Osteoblast (primary cell): ENCODE data around the gene HSD11B1. TPM values are rescaled to one million over a fixed set of nuclear protein-coding genes. Genes with fewer than 3 reads are reported as not detected.

Experiments
- DNase-seq: peaks from one replicate; pipeline ENCODE4 v3.0.0; 2011; ENCODE audit warnings: low spot score, mixed read lengths; ENCODE audit not compliant: insufficient read length; ENCODE audit errors: missing footprints
- H2AFZ ChIP-seq: 2 replicates; pipeline ENCODE4 v1.6.0; 2011; ENCODE audit warnings: mild to moderate bottlenecking, low read length
- H3K27ac ChIP-seq: 2 replicates; pipeline ENCODE4 v1.5.1; 2011; ENCODE audit warnings: mild to moderate bottlenecking, low read depth, low read length, moderate library complexity
- H3K27me3 ChIP-seq: 2 replicates; pipeline ENCODE4 v1.6.0; 2012; ENCODE audit warnings: mild to moderate bottlenecking, control low read depth, inconsistent platforms, low read length, moderate library complexity; ENCODE audit not compliant: insufficient read depth
- H3K36me3 ChIP-seq: 2 replicates; pipeline ENCODE4 v1.5.1; 2011; ENCODE audit warnings: mild to moderate bottlenecking, low read length, control low read depth, moderate library complexity; ENCODE audit not compliant: insufficient read depth
- H3K4me1 ChIP-seq: 2 replicates; pipeline ENCODE4 v1.5.1; 2011; ENCODE audit warnings: mild to moderate bottlenecking, low read length, control low read depth, moderate library complexity; ENCODE audit not compliant: insufficient read depth
- H3K4me2 ChIP-seq: 2 replicates; pipeline ENCODE4 v1.6.0; 2011; ENCODE audit warnings: mild to moderate bottlenecking, low read length; ENCODE audit not compliant: insufficient read depth
- H3K4me3 ChIP-seq: fragments of 200-600 bp; sonication (generic); 3 replicates; pipeline ENCODE4 v1.5.1; 2012; ENCODE audit warnings: mild to moderate bottlenecking, low read length, inconsistent platforms; ENCODE audit not compliant: insufficient read depth
- H3K79me2 ChIP-seq: 2 replicates; pipeline ENCODE4 v1.6.0; 2012; ENCODE audit warnings: mild to moderate bottlenecking, low read length, control low read depth, inconsistent platforms; ENCODE audit not compliant: insufficient read depth
- H3K9me3 ChIP-seq: 2 replicates; pipeline ENCODE4 v1.5.1; 2011; ENCODE audit warnings: low read depth, low read length, control low read depth
- H4K20me1 ChIP-seq: 2 replicates; pipeline ENCODE4 v1.6.0; 2012; ENCODE audit warnings: mild to moderate bottlenecking, low read length, control low read depth; ENCODE audit not compliant: insufficient read depth
- CTCF ChIP-seq: IDR thresholded peaks from 2 replicates; pipeline ENCODE4 v1.5.1; 2011; ENCODE audit warnings: mild to moderate bottlenecking, low read depth, low read length, moderate library complexity; ENCODE audit errors: extremely low read depth
- total RNA-seq: library from RNA; depleted of rRNA; stranded (reverse); fragments of >200 nt; gene quantifications from 2 replicates; pipeline ENCODE4 v1.2.3, GENCODE V29; 2012

HSD11B1 gene
- total RNA-seq, 1 donor = 1.8 TPM

DNA sequence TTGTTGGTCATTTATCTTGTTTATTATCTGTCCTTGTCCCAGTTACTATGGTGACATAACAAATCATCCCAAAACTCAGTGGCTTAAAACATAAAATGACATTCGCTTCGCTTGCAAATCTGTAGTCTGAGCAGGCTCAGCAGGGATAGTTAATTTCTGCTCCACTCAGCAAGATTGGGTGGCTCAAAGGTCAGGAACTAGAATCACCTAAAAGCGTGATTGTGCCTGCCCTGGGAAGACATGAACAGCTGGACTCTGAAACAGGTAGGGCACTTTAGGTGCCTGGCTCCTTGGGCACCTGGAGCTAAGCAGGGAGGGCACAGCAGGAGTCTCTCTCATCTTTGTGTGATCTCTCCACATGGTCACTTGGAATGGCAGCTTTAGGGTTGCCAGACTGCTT, 36.5 kb downstream of the HSD11B1 start:
- H3K9me3 ChIP-seq = no peaks in the 10 kb centered on the region
- no peaks in the 10 kb centered on the region for H3K36me3 ChIP-seq
- no peaks in the 10 kb centered on the region for H3K79me2 ChIP-seq
- H3K4me1 ChIP-seq = peaks cover 21% of the 10 kb centered on the region
- no peak overlapping the region for H3K4me2 ChIP-seq
- H3K4me3 ChIP-seq = no peak overlapping the region
- no peak for TF ChIP-seq CTCF
- no peak for DNase-seq
- no peak overlapping the region for H3K27ac ChIP-seq
- no peak overlapping the region for H2AFZ ChIP-seq
- no peaks in the 10 kb centered on the region for H4K20me1 ChIP-seq
- H3K27me3 ChIP-seq = no peaks in the 10 kb centered on the region

- Histone ChIP-seq H3K27me3 (no peaks in the 10 kb centered on the region), H3K4me2 (peak overlapping the region; percentile 66), H3K36me3 (no peaks in the 10 kb centered on the region), H3K9me3 (no peaks in the 10 kb centered on the region), H3K27ac (peak overlapping the region; percentile 91), H3K4me3 (peak overlapping the region; percentile 36), H2AFZ (peak overlapping the region; percentile 56), H3K79me2 (no peaks in the 10 kb centered on the region), H4K20me1 (no peaks in the 10 kb centered on the region), H3K4me1 (peaks cover 21% of the 10 kb centered on the region)
- no peak for TF ChIP-seq CTCF
- DNase-seq = no peak
These were observed 37.2 kb downstream of the HSD11B1 start for GRCh38 chr1:209741889-209742288.

- H2AFZ ChIP-seq = peak overlapping the region; percentile 68
- no peaks in the 10 kb centered on the region for H3K79me2 ChIP-seq
- peak overlapping the region; percentile 36 for H3K4me3 ChIP-seq
- no peak for TF ChIP-seq CTCF
- peak overlapping the region; percentile 66 for H3K4me2 ChIP-seq
- no peaks in the 10 kb centered on the region for H3K9me3 ChIP-seq
- H3K27me3 ChIP-seq = no peaks in the 10 kb centered on the region
- no peaks in the 10 kb centered on the region for H3K36me3 ChIP-seq
- peak overlapping the region; percentile 91 for H3K27ac ChIP-seq
- DNase-seq = peak; percentile 69
- H4K20me1 ChIP-seq = no peaks in the 10 kb centered on the region
- H3K4me1 ChIP-seq = peaks cover 27% of the 10 kb centered on the region
These were observed 37.9 kb downstream of the HSD11B1 start for GRCh38 chr1:209742409-209743144.

DNA sequence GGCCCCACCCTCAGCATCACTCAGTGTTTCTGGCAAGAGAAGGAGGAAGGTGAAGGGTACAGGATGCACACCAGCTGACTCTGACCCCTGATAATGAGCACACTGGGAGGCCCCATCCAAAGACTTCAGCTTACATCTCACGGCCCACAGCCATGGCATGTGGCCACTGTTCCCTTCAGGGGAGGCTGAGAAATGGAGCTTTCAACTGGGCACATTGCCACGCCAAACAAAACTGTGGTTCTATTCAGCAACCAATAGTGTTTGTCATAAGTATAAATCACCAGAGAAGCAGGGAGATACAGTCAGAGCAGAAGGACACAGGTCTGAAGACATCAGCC, 38.5 kb downstream of the HSD11B1 start:
- H3K27ac ChIP-seq = peak overlapping the region; percentile 91
- peak overlapping the region; percentile 66 for H3K4me2 ChIP-seq

More for the DNA sequence above, 38.5 kb downstream of the HSD11B1 start:
- Histone ChIP-seq H3K9me3 (no peaks in the 10 kb centered on the region), H3K79me2 (no peaks in the 10 kb centered on the region), H4K20me1 (no peaks in the 10 kb centered on the region), H3K4me1 (peaks cover 27% of the 10 kb centered on the region), H3K4me3 (peak overlapping the region; percentile 36), H2AFZ (peak overlapping the region; percentile 68), H3K36me3 (no peaks in the 10 kb centered on the region), H3K27me3 (no peaks in the 10 kb centered on the region)
- no peak for TF ChIP-seq CTCF
- DNase-seq = peak; percentile 81
